Measurements from ENCODE around the gene SV2C.

SV2C gene

GRCh38 chr5:76163111-76163628 is 80.0 kb downstream of the SV2C start:
- DNase-seq (ENCODE audit: low spot score): no peak

DNA sequence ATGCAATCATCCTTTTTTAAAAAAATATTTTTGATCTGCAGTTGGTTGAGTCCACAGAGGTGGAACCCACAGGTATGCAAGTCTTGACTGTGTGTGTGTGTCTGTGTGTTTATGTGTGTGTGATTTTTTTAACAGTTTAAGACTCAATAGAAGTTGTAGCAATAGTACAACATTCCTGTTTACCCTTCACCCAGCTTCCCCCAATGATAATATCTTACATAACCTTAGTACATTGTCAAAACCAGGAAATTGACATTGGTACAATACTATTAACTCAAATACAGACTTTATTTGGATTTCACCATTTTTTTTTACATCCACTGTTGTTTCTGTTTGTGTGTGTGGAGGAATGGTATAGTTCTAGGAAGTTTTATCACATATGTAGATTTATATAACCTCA is 81.8 kb downstream of the SV2C start:
- no peak for DNase-seq (ENCODE audit: low spot score)

DNA sequence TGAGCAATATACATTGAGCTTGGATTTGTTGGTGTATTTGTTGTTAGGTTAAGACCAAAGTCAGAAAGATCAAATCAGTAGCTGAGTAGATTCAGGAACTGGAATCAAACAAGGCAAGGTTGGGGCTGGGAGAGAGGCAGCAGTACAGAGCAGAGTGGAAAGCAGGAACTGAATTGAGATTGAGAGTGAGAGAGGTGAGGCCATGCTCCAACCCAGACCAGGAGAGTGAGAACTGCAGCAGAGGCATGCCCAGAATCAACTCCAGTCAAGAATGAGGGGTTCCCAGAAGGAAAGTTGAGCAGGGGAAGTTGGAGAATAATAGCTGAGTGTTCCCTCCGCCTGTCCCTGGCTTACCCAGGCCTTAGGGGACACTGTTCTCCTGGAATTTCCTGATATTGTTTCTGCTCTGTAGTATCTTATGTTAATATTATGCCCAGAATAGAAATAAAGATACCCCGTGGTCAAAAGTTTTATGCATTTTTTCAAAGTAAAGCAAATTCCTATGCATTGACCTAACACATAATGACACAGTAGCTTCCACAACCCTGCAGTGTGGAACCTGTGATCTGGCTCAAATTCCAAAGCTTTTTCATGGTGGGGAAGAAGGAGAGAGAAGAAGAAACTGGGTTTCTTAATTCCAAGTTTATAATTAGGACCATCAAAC is 82.7 kb downstream of the SV2C start:
- DNase-seq (ENCODE audit: low spot score): no peak

DNA sequence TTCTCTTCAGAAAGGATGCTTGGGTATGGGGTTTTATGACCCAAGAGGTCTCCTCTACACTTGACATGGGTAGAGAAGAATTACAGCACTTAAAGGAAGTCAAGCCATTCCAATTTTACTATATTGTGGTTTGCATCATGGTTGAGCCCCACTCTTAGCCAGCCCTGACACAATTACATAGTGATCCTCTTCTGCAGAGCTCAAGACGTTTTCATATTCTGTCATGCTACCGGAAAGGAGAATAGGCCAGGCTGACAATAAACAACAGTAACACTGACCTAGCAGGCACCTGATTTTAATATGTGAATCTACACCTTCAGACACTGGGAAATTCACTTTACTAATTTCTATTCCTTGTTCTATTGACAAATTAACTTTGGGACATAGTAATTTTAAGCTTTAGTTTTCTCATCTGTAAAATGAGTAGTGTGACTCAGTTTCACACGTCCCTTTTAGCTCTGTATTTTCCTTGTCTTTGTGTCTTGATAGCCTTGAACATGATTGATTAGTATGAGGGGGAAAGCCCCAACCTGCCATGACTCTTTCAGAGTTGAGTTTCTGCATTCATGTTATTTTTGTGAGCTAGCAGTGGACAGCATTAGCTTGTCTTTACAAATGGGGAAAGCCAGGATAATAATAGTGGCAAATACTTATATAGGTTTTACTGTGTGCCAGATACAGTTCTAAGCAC is 83.8 kb downstream of the SV2C start:
- DNase-seq (ENCODE audit: low spot score): no peak

DNA sequence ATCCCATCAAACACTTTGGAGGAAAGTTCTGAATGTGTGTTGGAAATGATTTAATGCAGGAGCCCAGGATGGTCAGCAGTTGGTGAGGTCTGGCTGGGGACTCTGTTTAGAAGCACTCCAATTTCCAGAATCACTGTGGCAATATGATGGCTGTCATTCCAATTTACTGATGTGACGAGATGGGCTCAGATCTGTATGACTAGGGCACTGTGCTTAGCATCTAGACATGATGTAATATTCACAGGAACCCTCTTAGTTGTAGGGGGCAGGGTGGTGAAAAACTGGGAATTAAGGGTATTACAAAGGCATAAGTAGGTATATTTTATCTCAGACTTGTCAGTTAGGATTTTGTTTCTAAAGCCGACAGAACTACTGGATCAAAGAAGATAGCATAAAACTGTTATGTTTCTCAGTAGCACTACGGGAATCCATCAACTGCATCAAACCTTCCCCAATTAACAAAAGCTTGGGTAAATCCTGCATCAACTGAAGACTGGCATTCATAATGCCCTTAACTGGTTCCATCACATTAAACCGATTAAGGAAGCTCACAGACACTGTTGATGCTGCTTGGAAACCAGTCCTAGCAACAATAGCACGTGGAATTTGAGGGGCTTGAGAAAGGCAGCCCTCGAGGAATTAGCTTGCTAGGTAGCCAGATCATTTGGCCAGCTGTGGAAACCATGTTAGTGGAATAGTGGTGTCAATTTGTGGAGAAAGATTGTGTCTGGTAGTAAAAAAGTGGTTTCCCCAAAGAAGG is 86.1 kb downstream of the SV2C start:
- peak; percentile 67 for DNase-seq (ENCODE audit: low spot score)

DNA sequence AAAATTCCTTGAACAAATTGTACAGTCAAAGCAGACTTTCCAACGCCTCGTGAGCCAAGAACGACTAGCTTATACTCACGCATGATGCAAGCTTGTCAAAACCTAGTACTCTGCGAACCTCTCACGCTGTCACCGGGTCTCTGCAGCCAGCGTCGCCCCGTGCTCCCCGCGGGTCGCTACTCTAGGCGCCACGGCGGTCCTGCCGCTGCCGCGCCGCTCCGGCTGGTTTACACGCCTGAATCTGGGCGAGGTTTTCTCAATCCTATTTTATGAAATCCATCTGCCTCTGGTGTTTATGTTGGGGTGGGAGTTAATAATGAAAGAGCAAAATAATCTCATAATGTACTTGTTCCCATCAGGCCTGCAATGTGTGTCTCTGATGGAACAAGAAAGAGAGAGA is 90.9 kb downstream of the SV2C start:
- no peak for DNase-seq (ENCODE audit: low spot score)

- peak; percentile 58 for DNase-seq (ENCODE audit: low spot score)
Measured at GRCh38 chr5:76175051-76175666, 92.0 kb downstream of the SV2C start.

DNA sequence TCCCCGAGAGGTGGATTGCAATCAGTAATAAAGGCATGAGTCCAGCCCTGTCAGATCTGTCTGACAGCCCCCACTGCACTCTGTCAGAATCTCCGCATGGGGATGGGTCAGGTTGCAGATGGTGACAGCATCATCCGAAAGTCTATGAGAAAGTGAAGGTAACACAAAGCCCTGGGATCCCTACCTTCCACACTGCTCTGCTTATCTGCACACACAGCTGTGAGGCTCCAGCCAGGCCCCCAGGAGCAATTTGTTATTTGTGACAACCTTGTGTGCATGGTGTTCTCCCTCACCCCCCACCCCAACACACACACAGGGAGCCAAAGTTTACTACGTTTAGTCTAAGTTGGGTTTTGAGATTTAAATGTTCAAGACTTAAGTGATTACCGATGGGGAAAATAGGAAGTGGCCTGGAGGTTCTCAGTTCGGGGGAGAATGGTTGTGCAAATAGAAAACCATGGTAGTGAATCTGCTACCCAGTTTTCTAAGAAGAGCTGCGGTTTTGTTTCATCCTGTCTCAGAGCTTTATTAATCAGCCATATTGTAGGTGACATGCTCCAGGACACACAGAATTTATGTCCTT is 92.7 kb downstream of the SV2C start:
- DNase-seq (ENCODE audit: low spot score): no peak

DNA sequence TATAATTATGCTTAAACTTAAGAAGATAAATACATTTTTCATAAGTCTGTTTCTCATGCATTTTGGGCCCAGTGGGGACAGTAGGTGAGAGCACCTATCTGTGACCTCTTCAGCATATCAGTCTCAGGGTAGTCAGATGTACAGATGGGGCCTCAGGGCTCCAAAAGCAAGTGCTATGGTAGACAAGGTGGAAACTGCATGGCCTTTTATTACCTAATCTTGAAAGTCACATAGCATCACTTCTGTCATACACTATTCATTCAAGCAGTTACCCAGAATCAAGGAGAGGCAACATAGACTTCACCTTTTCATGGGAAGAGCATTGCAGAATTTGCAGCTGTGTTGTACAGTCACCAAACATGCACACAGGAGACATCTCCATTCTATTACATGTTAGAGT is 94.8 kb downstream of the SV2C start:
- DNase-seq (ENCODE audit: low spot score): no peak

GRCh38 chr5:76178913-76179312 is 95.7 kb downstream of the SV2C start:
- no peak for DNase-seq (ENCODE audit: low spot score)

GRCh38 chr5:76180814-76181805 is 97.9 kb downstream of the SV2C start:
- no peak for DNase-seq (ENCODE audit: low spot score)

- no peak for DNase-seq (ENCODE audit: low spot score)
Measured at GRCh38 chr5:76187386-76187785, 104.2 kb downstream of the SV2C start.

- no peak for DNase-seq (ENCODE audit: low spot score)
Measured at GRCh38 chr5:76190356-76190755, 107.2 kb downstream of the SV2C start.

- DNase-seq (ENCODE audit: low spot score): no peak
Measured at GRCh38 chr5:76192837-76193236, 109.7 kb downstream of the SV2C start.

GRCh38 chr5:76193635-76194034 is 110.5 kb downstream of the SV2C start:
- DNase-seq (ENCODE audit: low spot score): no peak

GRCh38 chr5:76194340-76194739 is 111.2 kb downstream of the SV2C start:
- DNase-seq (ENCODE audit: low spot score): no peak

DNA sequence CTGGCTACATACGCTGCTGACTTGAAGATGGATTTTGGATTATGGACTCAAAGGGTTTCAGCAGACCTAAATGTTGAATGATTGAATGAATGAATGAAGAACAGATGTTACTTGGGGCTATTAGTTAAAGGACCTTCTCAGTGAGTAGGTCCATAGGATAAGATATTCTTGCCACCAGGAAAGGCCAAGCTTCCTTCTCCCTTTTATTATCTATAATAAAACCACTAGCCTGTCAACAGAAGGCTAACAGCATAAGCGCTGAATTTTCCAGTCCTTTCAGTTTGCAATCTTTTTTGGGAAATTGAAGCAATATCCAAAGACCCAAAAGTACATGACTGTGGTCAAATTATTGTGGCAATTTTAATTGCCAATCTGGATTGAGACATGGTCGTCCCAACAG is 113.3 kb downstream of the SV2C start:
- DNase-seq (ENCODE audit: low spot score): no peak

DNA sequence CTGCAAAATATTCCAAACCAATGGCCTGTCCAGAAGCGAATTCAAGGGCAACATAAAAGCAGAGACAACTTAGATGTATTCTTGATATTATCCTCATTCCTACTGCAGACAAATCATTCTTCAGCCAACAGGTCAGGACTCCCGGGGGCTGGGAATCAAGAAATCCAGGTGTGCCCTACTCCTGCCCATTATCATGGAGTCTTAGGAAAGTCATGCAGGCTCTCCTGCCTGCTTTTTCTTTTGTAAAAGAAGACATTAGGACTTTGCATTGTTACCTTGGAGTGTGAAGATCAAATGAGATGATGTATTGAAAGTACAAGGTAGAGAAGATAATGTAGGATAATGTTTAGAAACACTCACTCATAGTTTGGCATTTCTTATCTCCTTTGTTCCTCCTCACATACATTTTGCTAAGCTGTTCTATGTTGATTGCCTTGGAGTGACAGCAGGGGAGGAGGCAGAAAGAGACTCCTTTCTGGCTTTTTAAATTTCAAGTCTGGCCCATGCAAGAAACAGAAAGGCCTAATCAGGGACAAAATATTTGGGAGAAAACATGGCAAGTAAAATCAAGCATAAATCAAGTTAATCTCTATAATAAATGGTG is 113.8 kb downstream of the SV2C start:
- no peak for DNase-seq (ENCODE audit: low spot score)

DNA sequence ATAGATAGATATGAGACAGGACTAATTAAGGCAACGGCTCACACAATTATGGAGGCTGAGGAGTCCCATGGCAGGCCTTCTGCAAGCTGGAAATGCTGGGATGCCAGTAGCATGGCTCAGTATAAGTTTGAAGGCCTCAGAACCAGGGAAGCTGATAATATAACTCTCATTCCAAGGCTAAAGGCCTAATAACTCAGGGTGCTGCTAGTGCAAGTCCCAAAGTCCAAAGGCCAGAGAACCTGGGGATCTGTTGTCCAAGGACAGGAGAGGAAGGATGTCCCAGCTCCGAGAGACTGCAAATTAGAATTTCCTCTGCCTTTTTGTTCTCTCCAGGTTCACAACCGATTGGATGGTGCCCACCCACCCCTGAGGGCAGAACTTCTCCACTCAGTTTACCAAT is 114.5 kb downstream of the SV2C start:
- no peak for DNase-seq (ENCODE audit: low spot score)
